Stimulated activated CD4-positive, alpha-beta T cell treated with anti-CD3 and anti-CD28 coated beads, Interleukin-12 subunit alpha, Interleukin-12 subunit beta, amount 100 ng/mL, for 48 hours (primary cell): ENCODE results near the gene SCN5A.

ENCODE experiments used
- DNase-seq, 3 donors: peaks; one replicate each; pipeline ENCODE4 v3.0.0-alpha.2; 2020; ENCODE audit warnings: low read depth in 2 of 3, low spot score in 1 of 3

The SCN5A gene

DNA sequence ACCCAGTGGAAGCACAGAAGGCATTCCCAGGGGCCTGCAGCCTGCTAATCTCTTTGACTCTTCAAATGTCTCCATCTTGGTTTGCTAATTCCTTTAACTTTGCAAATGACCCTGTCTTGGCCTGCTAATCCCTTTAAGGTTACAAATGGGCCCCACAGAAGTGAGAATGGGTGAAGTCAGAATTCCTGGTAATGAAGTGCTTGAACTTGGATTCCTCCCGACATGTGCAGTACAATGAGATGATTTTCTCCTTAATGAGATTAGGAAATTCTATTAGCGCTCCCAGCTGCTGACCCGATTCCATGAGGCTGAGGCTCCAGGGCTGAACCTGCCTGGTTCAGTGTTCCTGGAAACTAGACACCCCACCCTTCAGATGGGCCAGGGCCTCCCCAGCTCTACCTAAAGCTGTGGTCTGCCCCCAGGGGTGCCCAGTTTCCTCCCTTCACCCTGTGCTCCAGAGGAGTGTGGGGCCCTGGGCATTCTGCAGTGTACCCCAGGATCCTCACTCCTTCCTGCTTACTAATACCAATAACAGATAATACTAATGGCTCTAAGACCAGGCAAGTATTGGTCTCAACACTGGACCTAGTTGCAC is 47.4 kb downstream of the SCN5A start:
- no peak for DNase-seq

DNA sequence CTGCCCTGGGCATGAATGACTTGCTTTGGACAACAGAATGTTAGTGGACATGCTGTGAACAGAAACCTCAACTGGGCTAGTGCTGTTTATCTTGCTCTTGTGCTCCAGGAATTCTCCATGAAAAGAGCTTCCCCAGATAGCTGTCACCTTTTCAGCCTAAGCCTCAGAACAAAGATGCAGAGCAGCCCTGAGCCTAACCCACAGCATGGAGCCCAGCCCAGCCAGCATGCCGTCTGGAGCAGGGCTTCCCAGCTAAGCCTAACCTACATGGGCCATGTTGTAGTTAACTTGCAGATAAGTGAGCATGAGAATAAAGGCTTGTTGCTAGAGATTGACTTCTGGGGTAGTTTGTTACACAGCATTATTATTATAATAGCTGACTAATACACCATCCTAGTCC is 48.9 kb downstream of the SCN5A start:
- DNase-seq: no peak

DNA sequence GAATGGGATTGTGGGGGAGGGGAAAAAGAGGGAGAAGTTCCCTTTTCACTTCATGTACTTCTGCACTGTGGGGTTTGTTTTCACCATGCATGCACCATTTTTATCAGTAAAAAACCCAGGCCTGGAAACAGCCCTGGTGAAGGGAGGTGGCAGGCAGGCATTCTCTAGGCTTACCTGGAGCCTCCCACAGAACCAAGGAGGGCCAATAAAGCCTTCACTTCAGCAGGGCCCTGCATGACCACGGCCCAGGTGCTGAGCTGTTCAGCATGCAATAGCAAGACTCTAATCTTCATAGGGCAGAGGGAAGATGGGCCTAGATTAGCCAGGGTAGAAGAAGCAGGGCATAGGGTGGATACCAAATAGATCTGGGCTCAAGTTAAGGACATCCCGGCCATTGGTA is 49.6 kb downstream of the SCN5A start:
- no peak for DNase-seq

DNA sequence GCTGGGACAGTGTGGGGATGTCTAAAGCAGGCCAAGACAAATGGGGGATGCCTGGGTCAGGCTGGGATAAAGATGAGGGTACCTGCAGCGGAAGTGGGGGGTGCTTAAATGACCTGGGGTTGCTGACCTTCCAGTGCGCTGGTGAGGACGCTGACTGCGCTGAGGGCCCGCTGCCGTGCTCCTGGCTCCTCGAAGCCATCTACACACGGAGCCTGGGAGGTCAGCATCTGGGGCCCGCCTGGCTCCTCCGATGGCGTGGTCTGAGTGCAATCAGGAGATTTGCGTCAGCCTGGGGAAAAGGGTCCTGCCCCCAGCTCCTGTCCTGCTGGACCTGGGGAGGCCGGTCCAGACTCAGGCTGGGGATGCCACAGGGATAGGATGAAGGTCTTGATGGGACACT is 50.7 kb downstream of the SCN5A start:
- no peak for DNase-seq

DNA sequence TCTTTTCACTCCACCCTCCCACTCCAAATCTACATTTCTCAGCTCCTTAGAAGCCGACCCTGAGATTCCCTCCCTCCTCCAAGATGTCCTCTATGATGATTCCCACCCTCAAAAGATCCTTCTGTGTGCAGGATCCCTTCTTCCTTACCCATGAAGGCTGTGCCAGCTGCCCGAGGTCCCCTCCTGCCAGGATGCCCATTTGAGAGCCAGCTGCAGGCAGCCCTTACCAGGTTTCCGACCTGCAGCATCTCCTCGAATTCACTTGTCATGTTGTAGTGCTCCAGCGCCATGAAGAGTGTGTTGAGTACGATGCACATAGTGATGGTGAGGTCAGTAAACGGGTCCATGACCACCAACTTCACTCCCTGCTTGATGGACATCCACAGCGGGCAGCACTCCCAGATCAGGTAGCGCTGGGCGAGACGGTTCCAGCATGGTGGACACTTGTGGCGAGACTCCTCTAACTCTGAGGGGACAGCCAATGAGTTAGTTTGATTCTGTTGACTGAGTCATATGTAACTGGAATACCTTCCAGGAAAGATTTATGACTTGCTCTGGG is 51.9 kb downstream of the SCN5A start:
- DNase-seq: no peak

DNA sequence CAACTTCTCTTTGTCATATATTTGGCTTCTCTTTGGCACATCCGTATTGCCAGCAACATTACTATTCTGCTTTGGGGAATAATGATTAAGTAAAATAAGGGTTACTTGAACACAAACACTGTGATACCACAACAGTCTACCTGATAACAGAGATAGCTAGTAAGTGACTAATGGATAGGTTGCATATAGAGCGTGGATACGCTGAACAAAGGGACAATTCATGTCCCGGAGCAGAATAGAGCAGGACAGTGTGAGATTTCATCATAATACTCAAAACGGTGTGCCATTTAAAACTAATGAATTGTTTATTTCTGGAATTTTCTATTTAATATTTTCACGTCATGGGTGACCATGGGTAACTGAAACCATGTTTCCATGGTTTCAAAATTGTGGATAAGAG is 54.1 kb downstream of the SCN5A start:
- no peak for DNase-seq

DNA sequence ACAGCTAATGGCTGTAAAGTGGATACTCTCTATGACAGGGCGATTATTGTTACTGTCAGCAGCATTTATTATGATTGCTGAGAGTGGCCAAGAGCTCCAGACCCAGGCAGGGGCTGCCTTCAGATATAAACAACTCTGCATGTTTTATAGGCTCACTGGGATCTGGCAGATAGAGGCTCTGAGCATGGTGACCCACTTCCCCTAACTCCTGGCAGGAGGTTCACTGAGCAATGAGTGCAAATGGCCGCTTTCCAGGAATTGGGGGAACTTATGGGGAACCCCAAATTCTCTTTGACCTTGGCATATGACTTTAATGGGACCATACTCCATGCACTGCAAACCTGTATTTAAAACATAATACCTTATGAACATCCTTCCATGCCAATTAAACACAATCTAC is 59.0 kb downstream of the SCN5A start:
- DNase-seq: no peak

DNA sequence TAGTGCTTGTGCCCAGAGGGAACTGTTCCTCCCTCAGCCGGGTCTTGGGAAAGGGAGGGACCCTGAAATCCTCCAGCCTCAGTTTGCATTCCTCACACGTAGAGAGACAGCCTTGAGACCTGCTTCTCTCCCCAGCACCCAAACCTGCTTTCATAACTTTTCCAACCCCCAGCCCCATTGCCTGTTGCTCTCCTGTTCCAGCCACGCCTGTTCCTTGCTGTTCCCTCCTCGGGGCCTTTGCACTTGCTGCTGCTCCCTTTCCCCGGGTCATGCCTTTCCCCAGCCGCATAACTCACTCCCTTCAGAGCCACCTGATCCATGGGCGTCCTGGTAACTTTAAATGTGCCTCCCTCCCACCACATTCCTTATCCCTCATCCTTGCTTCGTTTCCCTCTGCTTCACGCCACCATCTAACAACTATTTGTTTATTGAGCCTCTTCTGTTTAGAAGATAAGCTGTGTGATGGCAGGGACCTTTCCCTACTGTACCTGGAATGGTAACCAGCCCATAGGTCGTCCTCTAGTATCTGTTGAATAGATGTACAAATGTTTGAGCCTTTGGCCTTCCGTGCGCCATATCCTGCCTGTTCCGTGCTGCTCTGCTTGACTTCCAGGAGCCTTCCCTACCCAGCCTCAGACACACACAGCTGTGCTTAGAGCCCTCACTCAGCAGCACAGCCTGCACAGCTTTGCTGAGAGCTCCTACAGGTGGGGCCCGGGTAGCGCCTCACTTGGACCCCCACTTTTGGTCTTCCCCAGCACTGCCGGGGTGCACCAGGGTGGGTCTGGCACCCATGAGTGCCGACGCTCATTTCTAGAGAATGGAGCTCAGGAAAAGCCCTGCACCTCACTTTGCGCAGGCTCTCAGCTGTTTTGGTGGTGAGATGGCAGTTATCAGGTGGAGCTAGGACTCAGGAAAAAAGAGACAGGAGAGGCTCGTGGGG is 60.2 kb downstream of the SCN5A start:
- no peak for DNase-seq

DNA sequence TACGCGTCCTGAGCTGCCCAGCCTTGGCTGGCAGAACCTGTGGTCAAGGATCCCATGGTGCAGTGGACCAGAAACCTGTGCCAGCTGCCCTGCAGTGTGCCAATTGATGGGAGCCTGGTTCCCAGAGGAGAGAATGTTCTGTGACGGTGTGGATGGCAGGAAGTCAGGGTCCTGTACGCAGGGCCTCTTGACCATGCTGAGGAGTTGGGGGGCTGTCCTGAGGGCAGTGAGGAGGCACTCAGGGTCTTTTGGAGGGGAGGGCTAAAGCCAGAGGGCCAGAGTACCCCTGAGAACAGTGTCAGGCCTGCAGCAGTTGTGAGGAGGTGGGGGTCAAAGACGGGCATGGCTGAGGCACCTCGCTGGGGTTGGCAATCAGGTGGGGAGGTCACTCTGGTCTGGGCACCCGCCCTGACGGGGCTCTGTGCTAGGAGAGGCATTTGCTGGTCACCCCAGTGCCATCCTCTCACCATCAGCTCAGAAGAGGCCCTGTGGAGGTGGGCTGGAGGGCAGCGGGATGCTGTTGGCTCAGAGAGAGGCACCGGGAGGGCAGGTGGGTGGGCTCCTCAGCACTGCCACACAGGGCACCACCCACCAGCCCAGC is 61.0 kb downstream of the SCN5A start:
- no peak for DNase-seq

DNA sequence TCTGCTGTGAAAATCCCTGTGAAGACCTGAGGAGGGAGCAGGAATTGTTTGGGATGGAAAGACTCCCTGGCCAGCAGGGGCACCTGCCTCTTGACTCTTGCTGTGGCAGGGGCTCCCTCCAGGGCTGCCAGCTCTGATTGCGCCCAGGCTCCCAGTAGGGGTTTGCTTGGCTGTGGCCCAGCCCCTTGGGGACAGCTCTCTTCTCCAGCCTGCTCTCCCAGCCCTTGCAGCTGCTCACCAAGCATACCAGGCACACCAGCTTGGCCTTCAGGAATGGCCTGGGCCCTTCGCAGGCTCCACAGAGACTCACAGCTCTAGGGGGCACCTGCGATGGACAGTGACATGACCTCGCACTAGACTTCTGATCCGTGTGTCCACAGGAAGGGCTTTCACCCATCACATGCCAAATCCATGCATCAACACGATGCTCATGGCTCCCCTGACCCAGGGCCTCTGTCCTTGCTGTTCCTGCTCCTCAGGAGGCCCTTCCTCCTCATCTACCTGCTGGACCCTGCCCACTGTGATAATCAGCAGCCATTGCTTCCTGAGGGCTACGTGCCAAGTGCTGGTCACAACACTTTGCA is 61.8 kb downstream of the SCN5A start:
- no peak for DNase-seq

DNA sequence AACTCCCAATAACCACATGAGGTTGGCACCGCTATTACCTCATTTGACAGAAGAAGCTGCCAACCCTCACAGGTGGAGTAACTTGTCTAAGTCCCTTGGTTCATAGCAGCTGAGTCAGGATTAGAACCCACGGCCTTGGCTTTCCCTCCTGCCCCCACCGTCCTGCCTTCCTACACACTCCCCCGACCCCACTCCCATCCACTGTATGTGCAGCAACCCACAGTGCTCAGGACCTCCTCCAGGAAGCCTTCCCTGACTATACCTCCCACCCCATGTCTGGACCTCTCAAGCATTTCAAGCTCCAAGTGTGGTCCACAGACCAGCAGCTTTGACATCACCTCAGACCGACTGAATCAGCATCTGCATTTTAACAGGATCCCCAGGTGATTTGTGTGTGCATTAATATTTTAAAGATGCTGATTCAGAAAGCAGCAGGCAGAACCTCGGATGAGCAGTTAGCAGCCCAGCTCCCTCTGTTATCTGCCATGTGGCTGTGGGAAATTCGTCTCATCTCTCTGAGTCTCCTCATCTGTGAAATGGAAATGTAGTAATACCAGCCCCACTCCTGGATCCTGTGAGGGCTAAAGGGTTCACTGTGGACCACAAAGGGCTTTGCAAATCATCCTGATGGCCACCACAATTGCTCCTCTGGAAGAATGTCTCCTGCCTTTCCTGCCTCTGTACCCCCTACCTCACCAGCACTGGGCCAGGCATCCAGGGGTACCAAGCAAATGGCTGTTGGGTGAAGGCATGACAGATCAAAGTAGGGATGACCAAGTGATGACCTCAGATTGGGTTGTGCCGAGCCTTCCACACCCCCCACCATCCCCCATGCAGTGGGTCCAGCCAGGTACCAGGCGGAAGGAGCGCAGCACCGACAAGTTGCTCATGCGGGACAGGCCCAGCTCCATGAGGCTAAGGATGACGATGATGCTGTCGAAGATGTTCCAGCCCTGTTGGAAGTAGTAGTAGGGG is 62.7 kb downstream of the SCN5A start:
- DNase-seq: no peak

DNA sequence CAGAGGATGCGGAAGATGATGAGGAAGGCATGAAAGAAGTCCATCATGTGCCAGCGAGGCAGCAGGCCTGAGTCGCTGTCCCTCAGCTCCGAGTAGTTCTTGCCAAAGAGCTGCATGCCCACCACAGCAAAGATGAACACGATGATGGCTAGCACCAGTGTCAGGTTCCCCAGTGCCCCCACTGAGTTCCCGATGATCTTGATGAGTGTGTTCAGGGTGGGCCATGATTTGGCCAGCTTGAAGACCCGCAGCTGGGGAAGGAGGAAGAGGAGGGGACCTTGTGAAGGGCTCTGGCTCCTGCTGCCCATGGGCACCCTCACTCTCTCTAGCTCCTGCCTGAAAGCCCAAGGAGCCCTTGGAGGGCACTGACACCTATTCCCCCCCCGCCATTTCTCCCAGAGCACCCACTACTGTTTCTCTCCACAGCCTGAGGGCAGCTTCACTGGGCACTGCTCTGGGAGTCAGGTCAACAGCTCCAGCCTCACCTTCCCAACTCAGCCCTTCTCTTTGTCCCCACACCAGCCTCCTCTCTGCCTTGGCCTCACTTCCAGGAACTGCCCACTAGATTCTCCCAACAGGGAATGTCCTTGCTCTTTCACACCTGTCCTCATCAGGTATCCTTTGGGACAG is 63.6 kb downstream of the SCN5A start:
- no peak for DNase-seq

DNA sequence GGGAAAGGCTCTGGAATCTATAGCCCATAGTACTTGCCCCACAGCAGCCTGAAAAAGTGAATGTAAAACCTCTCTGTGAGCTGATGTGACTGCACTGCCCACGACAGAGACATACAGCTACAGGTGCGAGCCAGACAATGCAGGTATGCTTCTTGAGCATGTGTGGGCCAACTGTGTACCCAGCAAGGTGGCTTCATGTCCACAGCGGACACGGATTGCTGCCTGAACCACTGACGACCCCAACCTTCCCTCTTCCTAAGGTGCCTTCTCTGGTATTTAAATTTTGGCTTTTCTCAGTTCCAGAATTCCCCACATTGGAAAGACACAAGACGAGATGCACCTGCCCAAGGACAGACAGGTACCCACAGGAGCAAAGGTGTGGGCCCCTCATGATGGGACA is 65.8 kb downstream of the SCN5A start:
- DNase-seq: no peak

DNA sequence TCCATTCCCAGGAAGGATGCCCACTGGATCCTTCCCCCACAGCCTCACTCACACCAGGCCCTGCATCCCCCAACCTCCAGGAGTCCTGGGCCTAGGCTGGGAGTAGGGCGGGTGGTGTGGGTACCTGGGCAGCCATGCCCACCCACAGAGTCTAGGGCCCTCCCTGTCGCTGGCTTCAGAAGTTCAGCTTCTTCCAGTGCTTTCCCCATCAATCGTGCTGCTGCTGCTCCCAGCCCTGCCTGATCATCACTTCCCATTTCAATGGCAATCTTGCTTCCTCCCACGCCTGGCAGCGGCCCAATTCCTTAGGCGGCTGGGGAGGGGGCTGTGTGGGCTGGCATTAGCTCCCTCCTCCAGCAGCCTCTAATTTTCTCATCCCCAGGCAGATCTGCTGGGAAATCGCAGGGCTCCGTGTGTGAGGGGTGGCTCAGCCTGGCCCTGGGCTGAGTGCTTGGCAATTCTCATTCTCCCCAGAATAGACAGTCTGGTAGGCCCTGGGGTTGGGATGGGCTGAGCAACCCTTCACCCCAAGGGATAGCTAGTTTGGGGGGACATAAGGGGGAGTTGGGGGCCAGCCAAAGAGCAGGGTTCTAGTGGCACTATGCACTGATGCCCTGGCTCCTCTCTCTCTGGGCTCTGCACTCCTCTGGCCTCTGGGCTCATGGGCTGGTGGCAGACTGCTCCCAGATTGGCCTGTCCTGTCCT is 66.4 kb downstream of the SCN5A start:
- DNase-seq: no peak

DNA sequence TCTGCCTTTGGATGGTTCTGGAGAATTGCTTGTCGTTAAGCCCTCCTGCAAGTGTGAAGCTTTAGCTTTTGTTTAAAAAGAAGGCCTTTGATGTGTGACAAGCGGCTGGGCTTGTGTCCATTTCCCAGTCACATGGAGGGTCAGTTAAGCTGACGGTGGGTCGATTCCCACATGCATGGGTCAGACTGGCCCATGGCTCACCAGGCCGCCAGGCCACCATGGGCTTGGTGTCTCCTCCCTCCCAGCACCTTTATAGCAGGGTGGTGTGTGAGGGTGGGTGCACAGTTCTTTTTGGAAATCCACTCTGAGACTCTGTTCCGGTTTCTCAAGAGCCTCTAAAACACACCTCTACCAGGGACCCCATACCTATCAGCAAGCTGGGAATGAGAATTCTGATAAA is 67.2 kb downstream of the SCN5A start:
- no peak for DNase-seq

DNA sequence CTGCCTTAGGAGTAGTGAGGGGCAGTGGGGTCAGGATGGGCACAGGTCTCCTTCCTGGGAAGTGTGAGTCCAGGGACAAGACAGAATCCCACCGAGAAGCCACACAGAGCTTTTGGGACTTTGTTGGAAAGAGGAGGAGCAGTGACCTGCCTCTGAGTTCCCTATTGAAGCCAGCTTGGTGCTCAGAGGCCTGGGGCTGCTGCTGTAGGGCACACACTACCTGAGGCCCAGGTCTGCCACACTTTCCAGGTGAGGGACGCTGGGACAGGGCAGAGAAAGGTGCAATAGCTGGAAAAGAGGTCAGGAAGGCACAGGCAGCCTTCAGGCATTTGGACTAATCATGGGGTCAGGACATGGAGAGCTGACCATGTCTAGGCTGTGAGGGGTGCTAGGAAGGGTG is 67.7 kb downstream of the SCN5A start:
- no peak for DNase-seq

DNA sequence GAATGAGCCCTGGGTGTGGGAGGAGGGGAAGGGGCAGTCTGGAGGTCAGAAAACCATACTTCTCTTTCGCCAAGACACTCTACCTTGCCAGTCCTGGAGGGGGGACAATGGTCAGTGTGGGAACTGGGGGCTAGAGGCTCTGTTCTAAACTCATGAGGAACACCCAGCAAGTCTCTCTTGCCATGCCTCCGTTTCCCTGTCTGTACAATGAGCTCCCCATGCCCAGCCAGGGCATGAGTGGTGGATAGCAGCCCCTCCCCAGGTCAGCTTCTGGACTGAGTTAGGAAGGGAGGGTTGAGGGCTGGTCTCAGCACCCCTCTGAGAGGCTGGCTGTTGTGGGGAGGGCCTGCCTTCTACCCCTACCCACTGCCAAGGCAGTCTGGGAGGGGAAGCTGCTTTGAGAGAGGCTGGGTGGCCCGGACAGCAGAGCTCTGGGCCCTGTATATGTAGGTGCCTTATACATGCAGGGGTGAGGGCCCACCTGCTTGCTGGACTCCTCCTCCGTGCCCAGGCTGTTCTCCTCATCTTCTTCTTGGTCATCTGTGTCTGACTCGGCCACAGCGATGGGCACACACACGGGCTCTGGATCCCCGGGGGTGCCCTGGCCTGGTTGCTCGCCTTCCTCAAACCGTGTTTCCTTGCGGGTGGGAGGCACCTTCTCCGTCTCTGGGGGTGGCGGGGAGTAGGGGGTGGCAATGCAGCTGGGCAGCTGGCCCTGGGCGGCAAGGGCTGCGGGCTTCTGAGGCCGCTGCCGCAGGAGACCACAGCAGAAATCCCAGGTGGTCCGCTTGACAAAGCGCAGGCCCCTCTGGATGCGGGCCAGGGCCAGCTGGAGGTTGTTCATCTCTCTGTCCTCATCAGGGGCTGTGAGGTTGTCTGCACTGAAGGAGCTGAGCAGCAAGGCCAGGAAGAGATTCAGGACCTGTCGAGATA is 68.8 kb downstream of the SCN5A start:
- no peak for DNase-seq
